ENCODE data around the gene C12orf76.

DNA sequence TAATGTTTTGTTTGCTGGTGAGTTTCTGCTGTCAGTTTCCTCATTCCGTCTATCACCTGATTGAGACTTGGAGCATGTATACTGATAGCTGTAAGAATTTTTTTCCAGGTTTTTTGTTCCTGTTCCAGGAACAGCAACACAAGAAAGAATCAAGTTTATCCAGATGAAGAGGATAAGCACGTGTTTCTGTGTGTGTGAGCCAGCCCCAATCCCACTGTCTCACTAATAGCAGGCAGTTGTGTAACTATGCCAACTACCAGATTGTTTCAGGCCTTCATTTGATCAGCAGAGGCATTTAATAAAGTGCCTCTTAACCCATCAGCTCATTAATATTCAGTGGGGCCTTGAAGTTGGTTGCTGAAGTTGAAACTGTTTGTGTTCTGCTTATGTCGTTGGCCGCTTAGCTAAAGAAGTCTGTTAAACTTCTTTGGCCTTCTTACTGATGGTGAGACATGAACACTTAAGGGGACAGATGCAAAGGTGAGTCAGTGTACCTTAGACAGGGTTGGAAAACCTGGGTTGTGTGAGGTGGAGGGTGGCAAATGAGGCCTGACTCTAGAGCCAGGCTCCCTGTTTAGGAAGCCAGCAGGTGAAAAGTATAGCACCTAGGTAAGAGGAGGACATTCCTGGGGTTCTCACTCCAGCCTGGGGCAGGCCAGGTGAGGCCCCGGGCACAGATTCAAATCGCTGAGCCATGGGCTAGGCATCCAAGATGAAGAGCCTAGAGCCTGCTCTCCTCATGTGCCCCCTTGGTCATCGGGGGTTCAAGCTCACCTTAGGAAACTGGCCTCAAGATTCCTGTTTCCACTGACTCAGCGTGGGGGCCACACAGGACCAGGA is 45.4 kb downstream of the C12orf76 start:
- TF ChIP-seq, protein P1, sequence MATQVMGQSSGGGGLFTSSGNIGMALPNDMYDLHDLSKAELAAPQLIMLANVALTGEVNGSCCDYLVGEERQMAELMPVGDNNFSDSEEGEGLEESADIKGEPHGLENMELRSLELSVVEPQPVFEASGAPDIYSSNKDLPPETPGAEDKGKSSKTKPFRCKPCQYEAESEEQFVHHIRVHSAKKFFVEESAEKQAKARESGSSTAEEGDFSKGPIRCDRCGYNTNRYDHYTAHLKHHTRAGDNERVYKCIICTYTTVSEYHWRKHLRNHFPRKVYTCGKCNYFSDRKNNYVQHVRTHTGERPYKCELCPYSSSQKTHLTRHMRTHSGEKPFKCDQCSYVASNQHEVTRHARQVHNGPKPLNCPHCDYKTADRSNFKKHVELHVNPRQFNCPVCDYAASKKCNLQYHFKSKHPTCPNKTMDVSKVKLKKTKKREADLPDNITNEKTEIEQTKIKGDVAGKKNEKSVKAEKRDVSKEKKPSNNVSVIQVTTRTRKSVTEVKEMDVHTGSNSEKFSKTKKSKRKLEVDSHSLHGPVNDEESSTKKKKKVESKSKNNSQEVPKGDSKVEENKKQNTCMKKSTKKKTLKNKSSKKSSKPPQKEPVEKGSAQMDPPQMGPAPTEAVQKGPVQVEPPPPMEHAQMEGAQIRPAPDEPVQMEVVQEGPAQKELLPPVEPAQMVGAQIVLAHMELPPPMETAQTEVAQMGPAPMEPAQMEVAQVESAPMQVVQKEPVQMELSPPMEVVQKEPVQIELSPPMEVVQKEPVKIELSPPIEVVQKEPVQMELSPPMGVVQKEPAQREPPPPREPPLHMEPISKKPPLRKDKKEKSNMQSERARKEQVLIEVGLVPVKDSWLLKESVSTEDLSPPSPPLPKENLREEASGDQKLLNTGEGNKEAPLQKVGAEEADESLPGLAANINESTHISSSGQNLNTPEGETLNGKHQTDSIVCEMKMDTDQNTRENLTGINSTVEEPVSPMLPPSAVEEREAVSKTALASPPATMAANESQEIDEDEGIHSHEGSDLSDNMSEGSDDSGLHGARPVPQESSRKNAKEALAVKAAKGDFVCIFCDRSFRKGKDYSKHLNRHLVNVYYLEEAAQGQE (IDR thresholded peaks at IDR 0.05; ENCODE audit: low read depth) = no peak
- TF ChIP-seq, protein P2, sequence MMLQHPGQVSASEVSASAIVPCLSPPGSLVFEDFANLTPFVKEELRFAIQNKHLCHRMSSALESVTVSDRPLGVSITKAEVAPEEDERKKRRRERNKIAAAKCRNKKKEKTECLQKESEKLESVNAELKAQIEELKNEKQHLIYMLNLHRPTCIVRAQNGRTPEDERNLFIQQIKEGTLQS (IDR thresholded peaks at IDR 0.05) = no peak
- TF ChIP-seq TCF7L2 (IDR thresholded peaks at IDR 0.05; ENCODE audit: borderline replicate concordance, extremely low read depth, insufficient read depth, insufficient read length) (no peak), SRF (IDR thresholded peaks at IDR 0.05; ENCODE audit: low read depth) (no peak), JUND (IDR thresholded peaks at IDR 0.05) (no peak), POLR2A (IDR thresholded peaks at IDR 0.05; ENCODE audit: borderline replicate concordance, extremely low read depth, insufficient read depth, insufficient read length) (no peak), EZH2 (IDR thresholded peaks at IDR 0.05) (no peak), CEBPB (IDR thresholded peaks at IDR 0.05; ENCODE audit: low read depth) (no peak), SP1 (IDR thresholded peaks at IDR 0.05; ENCODE audit: low read depth) (no peak), RAD21 (IDR thresholded peaks at IDR 0.05; ENCODE audit: low read depth) (no peak)
- TF ChIP-seq, protein P3, sequence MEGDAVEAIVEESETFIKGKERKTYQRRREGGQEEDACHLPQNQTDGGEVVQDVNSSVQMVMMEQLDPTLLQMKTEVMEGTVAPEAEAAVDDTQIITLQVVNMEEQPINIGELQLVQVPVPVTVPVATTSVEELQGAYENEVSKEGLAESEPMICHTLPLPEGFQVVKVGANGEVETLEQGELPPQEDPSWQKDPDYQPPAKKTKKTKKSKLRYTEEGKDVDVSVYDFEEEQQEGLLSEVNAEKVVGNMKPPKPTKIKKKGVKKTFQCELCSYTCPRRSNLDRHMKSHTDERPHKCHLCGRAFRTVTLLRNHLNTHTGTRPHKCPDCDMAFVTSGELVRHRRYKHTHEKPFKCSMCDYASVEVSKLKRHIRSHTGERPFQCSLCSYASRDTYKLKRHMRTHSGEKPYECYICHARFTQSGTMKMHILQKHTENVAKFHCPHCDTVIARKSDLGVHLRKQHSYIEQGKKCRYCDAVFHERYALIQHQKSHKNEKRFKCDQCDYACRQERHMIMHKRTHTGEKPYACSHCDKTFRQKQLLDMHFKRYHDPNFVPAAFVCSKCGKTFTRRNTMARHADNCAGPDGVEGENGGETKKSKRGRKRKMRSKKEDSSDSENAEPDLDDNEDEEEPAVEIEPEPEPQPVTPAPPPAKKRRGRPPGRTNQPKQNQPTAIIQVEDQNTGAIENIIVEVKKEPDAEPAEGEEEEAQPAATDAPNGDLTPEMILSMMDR (IDR thresholded peaks at IDR 0.05 in 2 of 3, conservative IDR thresholded peaks at IDR 0.05 in 1 of 3; ENCODE audit: borderline replicate concordance in 1 of 3, insufficient read depth in 1 of 3, low read depth in 2 of 3, low read length in 2 of 3) = no peak
- TF ChIP-seq, protein P4, sequence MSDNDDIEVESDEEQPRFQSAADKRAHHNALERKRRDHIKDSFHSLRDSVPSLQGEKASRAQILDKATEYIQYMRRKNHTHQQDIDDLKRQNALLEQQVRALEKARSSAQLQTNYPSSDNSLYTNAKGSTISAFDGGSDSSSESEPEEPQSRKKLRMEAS (IDR thresholded peaks at IDR 0.05) = no peak
